EL (cell line): ENCODE results near the gene TMEM140.
"Not testable (repeated sequence)": the region's sequence is repeated elsewhere in the genome, so short reads cannot be mapped to it uniquely, and the experiment has no call there.

Source experiments
- DNase-seq: peaks from one replicate; pipeline ENCODE4 v3.0.0-alpha.2; 2016

TMEM140 gene

DNA sequence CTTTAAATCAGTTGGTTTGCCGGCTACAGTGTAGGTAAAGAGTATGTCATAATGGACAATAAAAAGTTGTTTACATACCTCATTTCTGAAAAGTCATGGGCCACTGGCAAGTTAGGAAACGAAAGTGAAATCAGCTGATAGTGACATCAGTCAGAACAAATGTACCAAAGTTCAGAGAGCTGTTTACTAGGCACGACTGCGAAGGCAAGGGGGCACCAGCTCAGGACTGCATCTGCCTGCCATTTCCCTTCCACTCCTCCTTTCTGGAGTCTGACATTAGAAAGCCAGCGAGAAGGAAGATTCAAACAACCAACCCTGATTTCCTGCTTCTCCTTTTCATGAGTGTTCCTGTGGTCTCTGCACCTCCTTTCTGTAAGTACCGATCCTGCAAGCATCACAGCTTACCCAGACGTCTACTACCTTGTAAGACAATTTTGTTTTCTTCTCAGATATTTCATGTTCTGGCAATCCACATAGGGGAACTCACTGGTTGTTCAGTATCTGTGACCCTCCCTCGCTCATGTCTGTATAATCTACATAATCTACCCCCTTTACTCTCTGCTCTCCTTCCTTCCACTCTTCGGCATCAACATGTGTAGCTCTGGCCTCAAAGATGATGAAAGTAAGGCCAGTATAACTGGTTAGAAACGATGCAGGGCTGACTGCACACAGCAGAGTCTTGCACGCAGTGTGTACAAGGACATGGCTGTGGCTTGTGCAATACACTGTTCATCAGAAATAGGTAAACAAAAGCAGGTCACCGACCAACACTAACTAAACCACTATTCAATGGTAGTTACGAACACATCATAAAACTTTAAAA is at the start of gene TMEM140:
Gene TMEM140, plus strand, starts transcription at position 174 of the 823 bp plus-strand sequence. CDS start 16,370 bp downstream, outside the sequence.
- DNase-seq: peak; percentile 79

DNA sequence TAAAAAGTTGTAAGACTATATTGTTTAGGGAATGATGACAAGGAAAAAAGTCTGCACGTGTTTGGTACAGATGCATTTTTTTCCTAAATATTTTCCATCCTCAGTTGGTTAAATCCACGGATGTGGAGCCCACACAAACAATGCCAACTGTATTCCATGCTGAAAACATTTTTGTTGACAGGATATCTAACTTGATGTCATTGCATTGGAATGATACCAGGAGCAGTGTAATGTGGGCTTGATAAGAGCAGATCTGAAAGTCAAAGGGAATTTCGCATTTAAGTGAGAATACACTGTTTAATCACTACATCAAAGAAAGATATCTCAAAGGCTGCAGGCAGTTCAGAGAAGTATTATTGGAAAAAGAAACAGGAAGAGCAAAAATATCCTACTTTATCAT is 49.5 kb upstream of the TMEM140 start:
- peak; percentile 11 for DNase-seq

DNA sequence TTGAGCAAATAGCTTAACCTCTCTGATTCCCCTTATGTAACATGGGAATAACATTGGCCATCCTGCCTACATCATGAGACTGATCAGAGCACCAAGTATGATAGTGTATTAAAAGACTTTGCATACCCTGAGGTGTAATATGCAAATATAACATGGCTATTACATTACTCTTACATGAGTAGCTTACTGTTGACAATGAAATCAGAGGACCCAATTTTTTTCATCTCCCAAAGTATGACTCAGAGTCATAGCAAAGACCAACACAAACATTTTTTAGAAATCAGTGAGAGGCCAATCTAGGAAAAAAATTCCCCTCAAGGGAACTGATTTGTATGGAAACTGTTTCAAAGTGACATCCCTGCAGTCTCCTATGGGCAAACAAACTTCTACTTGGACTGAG is 47.0 kb upstream of the TMEM140 start:
- DNase-seq: peak; percentile 47

DNA sequence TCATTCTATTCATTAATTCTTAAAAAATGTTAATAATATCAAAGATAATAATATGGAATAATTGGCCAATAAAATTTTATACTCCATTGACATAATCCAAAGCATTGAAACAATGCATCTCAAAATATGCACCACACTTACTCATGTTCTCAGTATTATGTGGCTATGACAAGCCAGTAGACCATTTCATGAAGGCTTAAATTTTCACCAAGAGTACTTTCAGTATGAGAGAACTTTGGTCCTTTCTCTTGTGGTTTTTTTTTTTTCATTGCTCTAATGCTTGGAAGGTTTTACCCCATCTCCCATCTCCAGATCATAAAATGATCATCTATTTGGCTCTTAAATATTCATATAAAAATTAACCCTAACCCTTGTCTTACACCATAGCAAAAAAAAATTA is 45.5 kb upstream of the TMEM140 start:
- DNase-seq: no peak

DNA sequence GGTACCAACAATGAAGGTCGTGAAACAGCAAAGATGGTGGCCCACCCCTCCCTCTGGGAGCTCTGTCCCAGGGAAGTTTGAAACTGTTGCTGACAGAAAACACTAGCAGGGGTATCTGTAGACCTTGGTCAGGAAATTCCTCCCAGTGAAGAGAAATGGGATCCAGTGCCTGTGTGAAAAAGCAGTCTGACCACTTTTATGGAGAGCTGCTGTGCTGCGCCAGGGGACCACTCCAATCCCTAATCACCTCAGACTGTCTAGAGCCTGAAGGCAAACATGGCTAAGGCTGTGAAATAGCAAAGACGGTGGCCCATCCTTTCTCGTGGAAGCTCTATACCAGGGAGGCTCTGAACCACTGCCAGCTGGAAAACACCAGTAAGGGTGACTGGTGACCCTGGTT is 38.3 kb upstream of the TMEM140 start:
- no peak for DNase-seq

DNA sequence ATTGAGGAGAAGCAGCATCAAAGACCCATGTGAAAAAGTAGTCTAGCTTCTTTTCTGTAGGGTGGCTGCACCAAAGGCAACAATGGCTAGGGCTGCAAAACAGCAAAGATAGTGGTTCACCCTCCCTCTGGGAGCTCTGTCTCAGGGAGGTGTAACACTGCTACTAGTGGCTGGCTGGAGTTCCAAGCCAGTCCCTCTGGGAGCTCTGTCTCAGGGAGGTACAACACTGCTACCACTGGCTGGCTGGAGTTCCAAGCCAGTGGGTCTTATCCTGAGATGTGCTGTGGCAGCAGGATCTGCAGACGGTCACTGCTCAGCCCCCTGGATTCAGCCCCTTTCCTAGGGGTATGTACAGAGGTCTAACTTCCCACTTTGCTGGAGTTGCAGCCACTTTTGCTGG is 37.9 kb upstream of the TMEM140 start:
- no peak for DNase-seq

DNA sequence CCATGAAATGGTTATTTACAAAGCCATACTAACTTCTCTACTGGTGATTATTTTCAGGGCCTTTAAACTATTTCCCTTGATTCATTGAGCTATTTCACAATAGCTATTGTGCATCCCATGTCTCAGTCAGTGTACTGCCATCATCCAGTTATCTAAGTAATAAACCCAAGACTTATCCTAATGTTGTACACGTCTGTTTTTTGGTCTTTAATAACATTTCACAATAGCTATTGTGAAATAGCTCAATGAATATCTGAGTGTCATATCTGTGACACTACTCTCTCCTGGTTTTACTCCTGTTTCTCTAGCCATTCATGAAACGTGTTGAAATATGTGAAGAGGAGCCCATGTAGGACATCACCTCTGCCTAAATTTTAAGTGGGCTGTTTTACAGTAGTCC is 36.5 kb upstream of the TMEM140 start:
- DNase-seq: no peak

DNA sequence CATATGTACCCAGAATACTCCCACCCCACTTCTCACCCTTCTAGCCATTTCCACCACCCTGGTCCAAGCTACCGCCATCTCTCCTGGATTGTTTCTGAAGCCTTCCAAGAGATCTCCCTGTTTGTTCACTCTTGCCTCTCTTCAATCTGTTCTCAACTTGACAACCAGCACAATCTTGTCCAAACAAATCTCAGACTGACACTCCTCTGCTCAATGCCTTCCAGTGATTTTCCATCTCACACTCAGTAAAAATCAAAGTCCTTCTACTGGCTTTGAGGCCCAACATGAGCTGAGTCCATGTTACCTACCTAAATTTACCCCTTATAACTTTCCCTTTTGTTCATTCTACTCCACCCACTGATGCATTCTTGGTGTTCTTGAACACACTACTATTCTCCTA is 33.2 kb upstream of the TMEM140 start:
- DNase-seq: no peak

DNA sequence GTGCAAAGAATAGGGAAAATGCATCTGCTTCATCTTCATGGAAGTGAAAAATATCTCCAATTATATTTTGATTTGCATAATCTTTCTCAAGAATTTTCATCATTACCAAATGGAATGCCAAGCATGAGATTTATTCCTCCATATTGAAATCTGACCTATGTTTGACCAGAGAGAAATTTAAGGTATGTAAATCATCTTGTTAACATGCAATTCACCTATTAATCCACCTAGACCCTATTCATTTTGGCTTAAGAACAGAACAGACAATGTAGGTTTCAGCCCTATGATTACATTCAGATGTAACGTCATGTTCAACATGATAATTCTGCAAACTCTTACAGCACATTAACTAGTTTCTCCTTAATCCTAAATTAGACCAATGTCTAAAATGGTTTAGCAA is 30.8 kb upstream of the TMEM140 start:
- DNase-seq: no peak

DNA sequence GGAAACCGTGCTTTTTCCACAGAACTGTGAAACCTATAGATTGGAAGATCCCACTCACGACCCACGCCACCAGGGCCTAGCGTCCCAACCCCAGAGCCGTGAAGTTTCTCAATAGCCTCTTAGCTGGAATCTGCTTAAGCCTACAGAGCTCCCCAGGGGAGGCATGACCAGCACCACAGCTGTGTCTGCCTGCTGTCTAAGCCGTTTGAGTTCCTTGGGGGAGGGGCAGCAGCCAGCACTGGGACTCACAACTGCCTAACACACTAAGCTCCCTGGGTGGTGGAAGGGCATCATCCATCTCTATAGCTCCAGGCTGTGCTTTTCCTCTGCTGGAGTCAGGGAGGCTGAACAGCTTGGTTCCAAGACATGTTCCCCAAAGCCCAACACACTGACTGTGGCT is 26.0 kb upstream of the TMEM140 start:
- DNase-seq: no peak

DNA sequence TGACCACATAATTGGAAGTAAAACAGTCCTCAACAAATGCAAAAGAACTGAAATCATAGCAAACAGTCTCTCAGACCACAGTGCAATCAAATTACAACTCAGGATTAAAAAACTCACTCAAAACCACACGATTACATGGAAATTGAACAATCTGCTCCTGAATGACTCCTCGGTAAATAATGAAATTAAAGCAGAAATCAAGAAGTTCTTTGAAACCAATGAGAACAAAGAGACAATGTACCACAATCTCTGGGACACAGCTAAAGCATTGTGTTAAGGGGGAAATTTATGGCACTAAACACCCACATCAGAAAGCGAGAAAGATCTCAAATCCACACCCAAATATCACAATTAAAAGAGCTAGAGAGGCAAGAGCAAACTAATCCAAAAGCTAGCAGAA is 23.2 kb upstream of the TMEM140 start:
- DNase-seq: not testable (repeated sequence)

DNA sequence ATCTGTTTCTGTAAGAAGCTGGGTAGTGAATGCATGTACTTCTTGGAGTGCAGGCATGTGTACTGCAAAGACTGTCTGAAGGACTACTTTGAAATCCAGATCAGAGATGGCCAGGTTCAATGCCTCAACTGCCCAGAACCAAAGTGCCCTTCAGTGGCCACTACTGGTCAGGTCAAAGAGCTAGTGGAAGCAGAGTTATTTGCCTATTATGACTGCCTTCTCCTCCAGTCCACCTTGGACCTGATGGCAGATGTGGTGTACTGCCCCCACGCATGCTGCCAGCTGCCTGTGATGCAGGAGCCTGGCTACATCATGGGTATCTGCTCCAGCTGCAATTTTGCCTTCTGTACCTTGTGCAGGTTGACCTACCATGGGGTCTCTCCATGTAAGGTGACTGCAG is 18.9 kb upstream of the TMEM140 start:
- DNase-seq: no peak

DNA sequence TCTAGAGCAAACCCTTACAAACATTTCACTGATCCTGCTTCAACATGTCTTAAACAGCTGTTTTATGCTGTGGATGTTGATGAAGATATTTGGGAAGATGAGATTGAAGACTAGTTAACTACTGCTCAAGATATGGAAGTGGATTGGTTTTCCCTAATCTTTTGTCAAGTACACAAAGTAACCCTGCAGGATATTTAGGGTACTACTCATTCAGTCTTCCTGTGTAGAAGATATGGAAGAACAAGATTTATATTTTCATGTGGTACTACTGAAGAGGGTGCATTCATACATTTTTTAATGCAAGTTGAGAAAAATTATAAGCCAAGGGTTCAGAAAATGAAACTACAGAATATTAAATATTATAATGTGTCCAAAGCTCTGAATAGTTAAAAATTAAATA is 18.3 kb upstream of the TMEM140 start:
- DNase-seq: no peak

DNA sequence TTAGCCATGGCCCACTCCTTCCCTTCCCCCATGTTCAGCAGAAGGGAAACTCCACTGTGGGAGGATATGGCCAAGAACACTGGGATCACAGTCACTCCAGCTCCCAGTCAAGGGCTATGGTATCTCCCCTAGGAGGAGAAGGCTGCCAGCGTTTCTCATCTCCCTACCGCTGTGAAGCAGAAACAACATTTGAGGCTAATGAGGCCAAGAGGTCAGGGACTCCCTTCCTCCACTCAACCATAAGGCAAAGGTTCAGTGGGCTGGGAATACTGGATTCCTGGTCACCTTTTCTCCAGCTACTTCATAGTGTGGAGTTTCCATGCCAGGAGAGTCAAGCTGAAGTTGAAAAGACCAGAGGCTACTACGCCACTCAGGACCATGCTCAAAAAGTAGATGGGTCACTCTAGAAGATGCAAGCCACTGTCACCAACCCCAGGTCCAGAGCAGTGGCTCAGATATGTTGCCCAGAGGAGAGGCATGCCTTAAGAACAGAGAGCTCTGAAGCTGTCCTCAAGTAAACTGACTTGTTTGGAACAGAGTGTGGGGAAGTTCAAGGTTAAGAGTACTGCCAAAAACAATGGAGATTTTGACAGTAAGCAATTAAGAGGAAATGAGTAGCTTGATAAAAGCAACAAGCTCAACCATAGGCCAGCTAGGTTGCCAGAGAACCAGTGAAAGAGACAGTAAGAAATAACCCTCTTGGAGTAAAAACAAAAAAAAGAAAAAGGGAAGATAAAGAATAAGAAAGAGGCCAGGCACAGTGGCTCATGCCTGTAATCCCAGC is 3.8 kb upstream of the TMEM140 start:
- DNase-seq: no peak

DNA sequence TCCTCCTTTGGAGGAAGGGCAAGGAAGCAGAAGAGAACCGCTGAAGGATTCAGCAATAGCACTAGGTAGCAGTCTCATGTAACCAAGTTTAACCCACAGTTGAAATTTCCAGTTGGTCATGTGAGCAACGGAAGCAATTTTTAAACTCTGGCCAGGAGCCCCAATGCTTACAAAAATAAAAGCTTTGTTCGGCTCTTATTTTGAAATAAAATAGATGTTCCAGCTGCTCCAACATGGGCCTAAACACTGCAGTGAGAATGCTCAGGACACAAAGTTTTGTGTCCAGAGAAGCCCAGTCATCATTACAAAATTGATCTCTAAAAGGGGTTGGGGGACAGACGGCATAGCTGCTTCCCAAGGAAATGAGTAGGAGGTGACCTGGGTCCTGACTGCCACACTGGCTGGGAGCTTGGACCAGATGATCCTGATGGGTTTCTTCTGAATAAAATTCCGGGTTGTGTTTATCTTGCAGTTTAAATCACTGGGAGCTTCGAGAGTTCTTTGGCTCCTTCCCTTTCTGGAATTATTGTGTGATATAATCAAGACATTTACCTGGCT is 452 bp upstream of the TMEM140 start:
- DNase-seq: peak; percentile 18

DNA sequence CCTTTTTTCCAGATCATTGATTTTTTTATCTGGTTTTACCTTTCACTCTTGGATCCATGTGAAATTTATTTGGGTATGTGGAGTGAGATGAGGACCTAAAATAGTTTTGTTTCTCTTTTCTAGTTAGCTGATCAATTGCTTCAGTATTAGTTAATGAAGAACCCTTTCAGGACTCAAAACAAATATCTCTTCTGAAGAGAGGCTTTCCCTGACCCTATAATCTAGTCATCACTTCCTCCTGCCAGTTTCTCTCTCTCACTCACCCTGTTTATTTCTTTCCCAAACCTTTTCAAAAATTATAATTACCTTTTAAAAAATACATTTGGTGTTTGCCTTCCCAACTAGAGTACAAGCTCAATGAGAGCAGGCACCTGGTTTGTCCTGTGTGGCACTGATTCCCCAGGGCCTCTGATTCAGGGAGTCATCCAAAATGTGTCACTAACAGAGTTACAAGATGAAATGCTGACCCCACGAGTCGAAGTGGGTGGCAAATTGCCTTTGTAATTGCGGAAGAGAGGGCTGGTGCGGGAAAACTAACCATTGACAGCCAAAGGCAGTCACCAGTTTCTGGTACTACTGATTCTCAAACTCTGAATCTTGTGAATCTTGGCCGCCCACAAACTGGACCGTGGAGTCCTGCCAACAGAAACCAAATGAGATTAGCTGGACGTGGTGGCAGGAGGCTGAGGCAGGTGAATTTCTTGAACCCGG is 2.4 kb downstream of the TMEM140 start:
- DNase-seq: no peak

DNA sequence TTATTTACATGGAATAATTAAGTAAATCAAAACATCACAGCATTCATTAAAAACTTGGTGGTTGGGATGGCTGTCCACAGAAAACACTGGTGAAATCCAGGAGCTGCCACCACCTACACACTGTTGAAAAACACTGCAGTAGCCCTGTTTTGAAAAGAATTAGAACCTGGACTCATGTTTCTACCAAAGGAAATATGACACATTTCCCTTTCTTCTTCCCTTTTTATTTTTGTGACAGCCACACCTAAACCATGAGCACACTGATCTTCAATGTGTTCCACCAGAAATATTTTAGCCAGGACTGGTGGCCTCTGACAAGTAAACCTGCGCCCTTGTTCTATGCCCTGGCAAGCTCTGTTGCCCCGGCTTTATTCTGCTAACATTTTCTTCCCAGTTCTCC is 3.3 kb downstream of the TMEM140 start:
- DNase-seq: no peak

DNA sequence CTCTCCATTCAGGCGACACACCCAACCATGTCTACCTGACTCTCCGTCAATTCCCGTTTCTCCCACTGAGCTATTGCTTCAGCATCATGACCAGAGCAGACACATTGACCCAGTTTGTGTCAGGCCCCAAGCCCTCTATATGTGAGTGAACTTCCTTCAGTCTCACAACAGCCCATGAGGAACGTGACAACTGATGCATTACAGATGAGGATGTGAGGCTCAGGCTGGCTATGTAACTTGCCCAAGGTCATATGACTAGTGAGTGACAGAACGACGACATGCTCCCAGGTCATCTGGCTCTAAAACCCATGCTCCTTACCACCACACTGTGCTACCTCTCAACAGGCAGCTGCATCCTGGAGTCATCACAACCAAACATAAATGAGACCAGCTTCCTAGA is 3.7 kb downstream of the TMEM140 start:
- no peak for DNase-seq

DNA sequence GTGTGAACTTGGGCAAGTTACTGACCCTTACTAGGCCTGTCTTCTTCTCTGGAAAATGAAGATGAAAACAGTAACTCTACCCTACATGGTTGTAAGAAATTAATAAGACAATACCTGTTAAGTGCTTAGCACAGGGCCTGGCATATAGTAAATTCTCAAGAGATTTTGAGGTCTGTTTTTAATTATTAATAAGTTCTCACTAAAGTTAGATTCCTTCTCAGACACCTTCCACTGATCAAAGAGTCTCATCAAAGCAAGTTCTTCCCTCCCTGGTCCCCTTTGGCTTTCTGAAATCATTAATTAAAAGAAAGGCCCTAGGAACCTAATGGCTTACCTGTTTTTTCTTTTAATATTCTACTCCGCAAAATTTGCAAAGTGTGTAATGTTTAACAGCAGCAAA is 4.6 kb downstream of the TMEM140 start:
- no peak for DNase-seq

DNA sequence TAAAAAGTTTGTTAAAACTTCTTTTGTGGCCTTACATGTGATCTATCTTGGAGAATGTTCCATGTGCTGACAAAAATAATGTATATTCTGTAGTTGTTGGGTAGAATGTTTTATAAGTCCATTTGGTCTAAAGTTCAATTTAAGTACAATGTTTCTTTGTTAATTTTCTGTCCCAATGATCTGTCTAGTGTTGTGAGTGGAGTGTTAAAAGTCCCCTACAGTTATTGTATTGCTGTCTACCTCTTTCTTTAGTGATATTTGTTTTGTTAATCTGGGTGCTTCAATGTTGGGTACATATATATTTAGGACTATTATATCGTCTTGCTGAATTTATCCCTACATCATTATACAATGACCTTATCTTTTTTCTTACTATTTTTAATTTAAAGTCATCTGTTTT is 6.9 kb downstream of the TMEM140 start:
- no peak for DNase-seq

DNA sequence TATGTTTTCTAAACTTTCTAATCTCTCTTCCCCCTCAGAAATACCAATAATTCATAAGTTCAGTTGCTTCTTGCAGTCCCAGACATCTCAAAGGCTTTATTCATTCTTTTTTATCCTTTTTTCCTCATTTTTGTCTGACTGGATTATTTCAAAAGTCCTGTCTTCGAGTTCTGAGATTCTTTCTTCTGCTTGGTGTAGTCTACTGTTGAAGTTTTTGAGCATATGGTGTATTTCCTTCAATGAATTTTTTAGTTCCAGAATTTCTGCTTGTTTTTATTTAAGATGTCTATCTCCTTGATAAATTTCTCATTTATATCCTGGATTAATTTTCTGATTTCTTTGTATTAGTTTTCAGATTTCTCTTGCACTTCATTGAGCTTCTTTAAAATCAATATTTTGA is 8.4 kb downstream of the TMEM140 start:
- no peak for DNase-seq

DNA sequence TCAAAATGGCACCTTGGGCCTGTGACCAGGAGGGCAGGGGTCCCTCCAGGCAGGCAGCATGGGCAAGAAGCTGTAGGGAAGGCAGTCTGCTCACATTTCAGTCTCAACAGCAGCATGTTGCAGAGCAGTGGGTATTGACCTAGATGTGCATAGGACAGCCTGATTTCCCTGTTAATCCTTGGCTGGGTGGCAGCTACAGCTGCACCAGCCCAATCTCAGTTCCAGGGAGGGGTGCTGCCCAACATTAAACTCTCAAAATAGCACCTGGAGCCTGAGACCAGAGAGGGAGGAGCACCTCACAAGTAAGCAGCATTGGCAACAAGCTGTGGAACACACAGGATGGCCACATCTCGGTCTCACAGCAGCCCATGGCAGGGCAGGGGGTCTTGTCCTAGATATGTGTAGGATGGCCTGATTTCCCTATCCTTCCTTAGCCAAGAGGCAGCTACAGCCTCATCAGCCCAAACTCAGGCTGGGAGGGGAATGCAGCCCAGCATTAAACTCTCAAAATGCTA is 10.3 kb downstream of the TMEM140 start:
- DNase-seq: no peak

DNA sequence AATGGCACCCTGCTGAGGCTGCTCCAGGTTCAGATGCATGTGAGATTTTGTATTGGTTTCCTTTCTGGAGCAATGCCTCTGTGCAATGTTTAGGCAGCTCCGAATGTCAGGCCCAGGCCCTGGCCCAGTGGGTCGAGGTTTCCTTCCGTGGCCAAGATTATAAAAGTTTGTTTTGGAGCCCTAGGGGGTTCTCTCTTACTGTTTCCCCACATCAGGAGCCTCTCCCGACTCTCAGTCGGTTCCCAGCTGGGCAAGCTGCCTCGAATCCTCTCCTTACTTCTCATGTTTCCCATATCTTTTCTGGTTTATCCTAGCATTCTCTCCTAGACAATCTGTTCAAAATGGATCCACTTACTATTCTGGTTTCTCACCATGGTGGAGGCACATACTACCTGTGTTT is 11.0 kb downstream of the TMEM140 start:
- DNase-seq: no peak
